ENCODE results near the gene CNTNAP2. TPM values are rescaled to one million over a fixed set of nuclear protein-coding genes. Genes with fewer than 3 reads are reported as not detected.

Gene CNTNAP2
- total and polyA plus RNA-seq, 8 donors = 0.94 to 42.5 (median 38.6) TPM

GRCh38 chr7:147607157-147607800, 1490.7 kb downstream of the CNTNAP2 start:
- H3K27me3 ChIP-seq = no peaks in the 10 kb centered on the region
- ATAC-seq = no peak
- no peak for TF ChIP-seq CTCF (IDR thresholded peaks at IDR 0.05)
- H3K9me3 ChIP-seq = peaks cover 0 to 7% of the 10 kb centered on the region in 2 donors
- no peak for DNase-seq
- no peak overlapping the region for H3K27ac ChIP-seq
- no peak overlapping the region for H3K4me3 ChIP-seq
- no peaks in the 10 kb centered on the region for H3K36me3 ChIP-seq
- intact Hi-C loops (cut with DNase I) = no loop called here
- H3K4me1 ChIP-seq = no peaks in the 10 kb centered on the region

- H3K27ac ChIP-seq = no peak overlapping the region
- DNase-seq (no peak), ATAC-seq (no peak)
- H3K36me3 ChIP-seq = no peaks in the 10 kb centered on the region
- no peaks in the 10 kb centered on the region for H3K4me1 ChIP-seq
- intact Hi-C loops (cut with DNase I) = no loop called here
- peaks cover 0 to 2% of the 10 kb centered on the region in 2 donors for H3K9me3 ChIP-seq
- no peaks in the 10 kb centered on the region for H3K27me3 ChIP-seq
- TF ChIP-seq CTCF (IDR thresholded peaks at IDR 0.05) = no peak
- H3K4me3 ChIP-seq = no peak overlapping the region
Measured at GRCh38 chr7:147611431-147611830, 1494.8 kb downstream of the CNTNAP2 start.

GRCh38 chr7:147635288-147635687, 1518.7 kb downstream of the CNTNAP2 start:
- H3K4me1 ChIP-seq = no peaks in the 10 kb centered on the region
- no peak for TF ChIP-seq CTCF (IDR thresholded peaks at IDR 0.05)
- peaks cover 0 to 22% of the 10 kb centered on the region in 2 donors for H3K9me3 ChIP-seq
- H3K4me3 ChIP-seq = no peak overlapping the region
- H3K27ac ChIP-seq = no peak overlapping the region
- ATAC-seq = no peak
- no peaks in the 10 kb centered on the region for H3K27me3 ChIP-seq
- intact Hi-C loops (cut with DNase I) = no loop called here
- H3K36me3 ChIP-seq = no peaks in the 10 kb centered on the region
- DNase-seq = no peak

GRCh38 chr7:147636553-147636952, 1520.0 kb downstream of the CNTNAP2 start:
- Histone ChIP-seq H3K9me3 (peaks cover 0 to 17% of the 10 kb centered on the region in 2 donors), H3K27me3 (no peaks in the 10 kb centered on the region), H3K4me1 (no peaks in the 10 kb centered on the region), H3K36me3 (no peaks in the 10 kb centered on the region), H3K4me3 (no peak overlapping the region), H3K27ac (no peak overlapping the region)
- no peak for DNase-seq
- TF ChIP-seq CTCF (IDR thresholded peaks at IDR 0.05) = no peak
- intact Hi-C loops (cut with DNase I) = no loop called here
- no peak for ATAC-seq

GRCh38 chr7:147638566-147638965, 1522.0 kb downstream of the CNTNAP2 start:
- no peaks in the 10 kb centered on the region for H3K36me3 ChIP-seq
- intact Hi-C loops (cut with DNase I) = no loop called here
- no peak overlapping the region for H3K27ac ChIP-seq
- no peak overlapping the region for H3K4me3 ChIP-seq
- no peak for DNase-seq
- no peak for TF ChIP-seq CTCF (IDR thresholded peaks at IDR 0.05)
- peaks cover 0 to 2% of the 10 kb centered on the region in 2 donors for H3K9me3 ChIP-seq
- no peak for ATAC-seq
- no peaks in the 10 kb centered on the region for H3K27me3 ChIP-seq
- no peaks in the 10 kb centered on the region for H3K4me1 ChIP-seq

Measured in left lung (tissue), 10 donors.